Measurements from ENCODE around the gene STAC. TPM values are rescaled to one million over a fixed set of nuclear protein-coding genes. Genes with fewer than 3 reads are reported as not detected.

The STAC gene
- total RNA-seq, 1 donor from 2014 or later: 21.7 TPM

DNA sequence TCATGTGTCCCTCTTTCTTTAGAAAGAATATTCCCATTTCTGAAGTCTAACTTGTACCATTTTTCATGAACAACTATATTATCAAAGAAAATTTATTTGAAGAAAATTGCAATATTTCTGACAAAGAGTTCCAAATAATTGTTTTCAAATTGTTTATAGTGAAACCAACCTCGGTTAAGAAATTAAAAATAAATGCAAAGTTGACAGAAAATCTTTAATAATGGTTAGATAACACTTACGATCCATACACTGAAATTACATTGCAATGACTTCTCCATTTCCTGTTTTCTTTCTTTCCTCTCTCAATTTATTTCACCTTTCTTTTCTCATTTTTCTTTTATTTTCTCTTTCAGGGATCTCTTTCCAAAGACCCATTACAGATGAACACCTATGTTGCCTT, 125.1 kb downstream of the STAC start:
- no peak for DNase-seq (ENCODE audit: low read depth)
- H3K4me3 ChIP-seq (ENCODE audit: low read depth, low read length): no peak overlapping the region
- TF ChIP-seq, protein P1, sequence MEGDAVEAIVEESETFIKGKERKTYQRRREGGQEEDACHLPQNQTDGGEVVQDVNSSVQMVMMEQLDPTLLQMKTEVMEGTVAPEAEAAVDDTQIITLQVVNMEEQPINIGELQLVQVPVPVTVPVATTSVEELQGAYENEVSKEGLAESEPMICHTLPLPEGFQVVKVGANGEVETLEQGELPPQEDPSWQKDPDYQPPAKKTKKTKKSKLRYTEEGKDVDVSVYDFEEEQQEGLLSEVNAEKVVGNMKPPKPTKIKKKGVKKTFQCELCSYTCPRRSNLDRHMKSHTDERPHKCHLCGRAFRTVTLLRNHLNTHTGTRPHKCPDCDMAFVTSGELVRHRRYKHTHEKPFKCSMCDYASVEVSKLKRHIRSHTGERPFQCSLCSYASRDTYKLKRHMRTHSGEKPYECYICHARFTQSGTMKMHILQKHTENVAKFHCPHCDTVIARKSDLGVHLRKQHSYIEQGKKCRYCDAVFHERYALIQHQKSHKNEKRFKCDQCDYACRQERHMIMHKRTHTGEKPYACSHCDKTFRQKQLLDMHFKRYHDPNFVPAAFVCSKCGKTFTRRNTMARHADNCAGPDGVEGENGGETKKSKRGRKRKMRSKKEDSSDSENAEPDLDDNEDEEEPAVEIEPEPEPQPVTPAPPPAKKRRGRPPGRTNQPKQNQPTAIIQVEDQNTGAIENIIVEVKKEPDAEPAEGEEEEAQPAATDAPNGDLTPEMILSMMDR (conservative IDR thresholded peaks at IDR 0.05; ENCODE audit: low read depth, low read length): no peak

DNA sequence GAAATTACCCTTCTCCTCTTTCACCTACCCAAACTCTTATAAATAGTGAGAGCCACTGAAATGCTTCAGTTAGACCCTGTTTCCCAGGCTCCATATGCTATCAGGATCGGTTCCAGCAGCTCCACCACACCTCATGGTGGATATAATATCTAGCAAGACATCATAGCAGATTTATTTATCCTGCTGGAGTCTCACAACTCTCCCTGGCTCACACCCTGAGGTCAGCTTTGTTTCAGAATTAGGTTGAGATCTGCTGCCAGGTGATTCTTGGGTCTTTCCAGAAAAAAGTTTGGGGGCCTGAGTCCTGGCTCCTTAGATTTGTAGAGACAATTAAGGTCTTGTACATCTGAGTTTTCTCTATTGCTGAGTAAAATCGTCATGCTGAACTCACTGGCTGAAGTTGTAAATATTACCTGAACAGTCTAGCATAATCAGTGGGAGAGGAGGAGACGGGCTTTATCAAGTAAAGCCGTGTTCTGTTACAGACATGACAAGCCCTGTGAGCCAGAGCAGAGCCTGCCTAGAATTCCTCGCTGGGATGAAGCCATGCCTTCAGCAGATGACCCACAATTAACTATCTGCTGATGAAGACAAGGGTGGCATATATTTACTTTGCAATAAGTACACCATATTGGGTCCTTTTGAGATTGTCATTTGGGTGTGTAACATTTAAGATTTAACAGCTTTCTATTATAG, 131.6 kb downstream of the STAC start:
- no peak overlapping the region for H3K4me3 ChIP-seq (ENCODE audit: low read depth, low read length)
- TF ChIP-seq, protein P1 (conservative IDR thresholded peaks at IDR 0.05; ENCODE audit: low read depth, low read length): no peak
- no peak for DNase-seq (ENCODE audit: low read depth)

DNA sequence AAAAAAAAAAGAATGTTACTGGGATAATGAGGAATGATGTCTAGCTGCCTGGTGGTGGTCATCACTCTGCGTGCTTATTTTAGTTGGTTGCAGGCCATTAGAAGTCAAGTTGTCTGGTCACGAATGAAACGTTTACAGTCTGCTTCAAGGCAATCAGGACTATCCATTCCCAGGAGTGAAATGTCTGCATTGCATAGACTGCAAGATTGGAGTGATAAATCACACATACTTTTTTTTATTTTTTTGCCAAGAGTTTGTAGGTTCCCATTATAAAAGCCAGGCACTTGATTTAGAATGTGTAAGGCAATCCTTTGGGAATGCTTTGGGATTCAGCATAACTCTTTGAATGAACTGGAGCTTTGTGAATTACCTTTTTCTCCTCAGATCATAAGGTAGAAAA, 132.3 kb downstream of the STAC start:
- DNase-seq (ENCODE audit: low read depth): no peak
- TF ChIP-seq, protein P1 (conservative IDR thresholded peaks at IDR 0.05; ENCODE audit: low read depth, low read length): no peak
- no peak overlapping the region for H3K4me3 ChIP-seq (ENCODE audit: low read depth, low read length)

DNA sequence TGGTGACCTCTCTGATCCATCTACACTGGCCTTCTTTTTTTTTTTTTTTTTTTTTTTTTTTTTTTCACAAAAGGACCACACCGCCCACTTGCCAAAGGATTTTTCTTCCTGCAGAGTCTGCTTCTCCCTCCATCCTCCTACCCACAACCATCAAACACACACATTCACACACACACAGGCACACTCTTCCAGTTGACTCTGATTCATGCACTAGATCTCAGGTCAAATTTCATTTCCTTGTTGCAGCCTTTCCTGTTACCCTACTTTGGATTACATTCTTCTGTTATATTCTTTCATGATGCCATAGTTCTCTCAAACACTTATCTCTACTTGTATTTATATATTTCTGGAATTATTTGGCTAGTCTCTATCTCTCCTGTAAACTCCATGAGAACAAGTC, 133.9 kb downstream of the STAC start:
- H3K4me3 ChIP-seq (ENCODE audit: low read depth, low read length): no peak overlapping the region
- no peak for DNase-seq (ENCODE audit: low read depth)
- TF ChIP-seq, protein P1 (conservative IDR thresholded peaks at IDR 0.05; ENCODE audit: low read depth, low read length): no peak

DNA sequence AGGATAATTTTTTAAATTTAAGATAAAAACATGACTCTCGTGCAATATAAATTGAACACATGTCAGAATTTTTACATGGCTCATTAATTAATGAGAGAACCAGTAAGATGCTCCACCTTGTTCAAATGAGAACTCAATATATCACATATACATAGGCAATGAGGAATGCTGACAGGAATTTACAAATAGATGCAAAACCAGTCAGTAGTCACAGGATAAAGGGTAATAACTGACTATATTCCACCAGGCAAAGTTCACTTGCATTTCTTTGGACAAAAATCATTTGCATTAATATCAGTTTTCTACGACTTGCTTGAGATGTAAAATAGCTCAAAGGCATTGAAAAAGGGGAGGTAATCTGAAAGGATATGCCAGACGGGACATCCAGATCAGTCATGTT, 139.4 kb downstream of the STAC start:
- TF ChIP-seq, protein P1 (conservative IDR thresholded peaks at IDR 0.05; ENCODE audit: low read depth, low read length): no peak

DNA sequence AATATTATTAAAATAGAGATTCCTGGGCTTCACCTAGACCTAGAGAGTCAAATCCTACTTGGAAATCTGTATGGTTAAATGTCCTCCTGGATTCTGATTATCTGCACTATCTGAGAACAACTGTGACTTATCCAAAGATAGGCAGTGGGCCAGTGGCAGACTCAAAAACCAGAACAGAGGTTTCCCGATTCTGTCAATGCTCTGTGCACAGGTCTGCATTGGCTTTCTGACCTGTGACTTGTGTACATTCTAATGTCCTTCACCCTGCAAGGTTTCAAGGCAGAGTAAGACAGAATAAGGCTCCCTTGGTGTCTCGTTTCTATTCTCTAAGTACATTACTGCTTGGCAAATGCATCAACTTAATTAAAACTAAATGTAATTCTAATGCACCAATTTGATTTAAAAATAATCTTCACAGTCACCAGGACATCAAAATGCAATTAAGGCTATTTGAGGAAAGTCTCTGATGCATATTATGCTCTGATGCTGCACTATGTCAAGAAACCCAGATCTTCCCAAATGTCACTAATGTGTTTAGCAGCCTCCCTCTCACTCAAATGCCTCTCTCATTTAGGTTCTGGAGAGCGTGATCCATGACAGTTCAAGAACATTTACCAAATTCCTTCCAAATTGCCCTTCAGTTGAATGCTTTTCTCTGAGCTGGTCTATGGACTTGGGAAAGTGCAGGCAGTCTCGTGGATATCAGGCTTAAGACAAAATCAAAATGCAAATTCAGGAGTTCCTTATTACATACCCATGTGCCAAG, 140.1 kb downstream of the STAC start:
- H3K4me3 ChIP-seq (ENCODE audit: low read depth, low read length): no peak overlapping the region
- no peak for DNase-seq (ENCODE audit: low read depth)
- TF ChIP-seq, protein P1 (conservative IDR thresholded peaks at IDR 0.05; ENCODE audit: low read depth, low read length): no peak

More for the DNA sequence above, 139.4 kb downstream of the STAC start:
- no peak for DNase-seq (ENCODE audit: low read depth)
- no peak overlapping the region for H3K4me3 ChIP-seq (ENCODE audit: low read depth, low read length)
